Skeletal muscle satellite cell (primary cell): Measurements from ENCODE around the gene CLTA.
"Not testable (repeated sequence)": the region's sequence is repeated elsewhere in the genome, so short reads cannot be mapped to it uniquely, and the experiment has no call there.

Experiments used
- H3K27me3 ChIP-seq: 2 replicates; pipeline ENCODE4 v1.7.0; 2013; ENCODE audit warnings: low read length; ENCODE audit not compliant: control insufficient read depth, insufficient read depth
- H3K36me3 ChIP-seq: 2 replicates; pipeline ENCODE4 v1.7.0; 2013; ENCODE audit warnings: mild to moderate bottlenecking, control low read depth, low read length; ENCODE audit not compliant: insufficient read depth
- H3K4me1 ChIP-seq: 2 replicates; pipeline ENCODE4 v1.7.0; 2013; ENCODE audit warnings: low read length; ENCODE audit not compliant: control insufficient read depth, insufficient read depth
- H3K4me2 ChIP-seq: 2 replicates; pipeline ENCODE4 v1.7.0; 2013; ENCODE audit warnings: mild to moderate bottlenecking, low read length
- H3K4me3 ChIP-seq: 2 replicates; pipeline ENCODE4 v1.7.0; 2013; ENCODE audit warnings: low read length
- H3K9ac ChIP-seq: 2 replicates; pipeline ENCODE4 v1.7.0; 2013; ENCODE audit warnings: mild to moderate bottlenecking, low read depth, low read length, moderate library complexity
- H3K9me3 ChIP-seq: replicated peaks from 2 replicates; pipeline ENCODE4 v1.7.0; 2013; ENCODE audit warnings: mild to moderate bottlenecking, control low read depth, low read length

Gene CLTA

GRCh38 chr9:36217256-36217968, 26.7 kb downstream of the CLTA start:
- no peak overlapping the region for H3K4me3 ChIP-seq
- no peak overlapping the region for H3K9ac ChIP-seq
- peaks cover 88% of the 10 kb centered on the region for H3K36me3 ChIP-seq
- H3K4me1 ChIP-seq, result peaks cover 7% of the 10 kb centered on the region
- H3K27me3 ChIP-seq, result no peaks in the 10 kb centered on the region
- no peaks in the 10 kb centered on the region for H3K9me3 ChIP-seq
- H3K4me2 ChIP-seq, result no peak overlapping the region

DNA sequence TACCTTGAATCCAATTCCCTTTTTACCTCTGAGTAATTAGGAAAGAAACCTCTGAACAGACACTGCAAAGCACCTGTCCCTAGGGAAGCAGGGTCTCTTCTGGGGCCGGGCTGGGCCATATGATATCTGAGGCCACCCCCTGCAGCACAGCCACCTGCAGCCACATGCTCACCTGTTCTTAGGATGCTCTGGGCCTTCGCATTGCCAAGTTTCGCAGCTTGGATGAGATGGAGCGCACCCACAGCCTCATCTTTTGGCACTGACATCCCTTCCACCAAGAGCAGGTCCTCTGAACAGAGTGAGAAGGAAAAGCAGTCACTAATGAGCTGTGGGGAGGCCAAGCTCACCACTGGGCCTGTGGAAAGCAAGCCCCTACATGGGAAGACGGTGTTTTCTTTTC, 27.3 kb downstream of the CLTA start:
- Histone ChIP-seq H3K4me3 (no peak overlapping the region), H3K36me3 (peaks cover 88% of the 10 kb centered on the region), H3K4me2 (no peak overlapping the region), H3K27me3 (no peaks in the 10 kb centered on the region), H3K9ac (no peak overlapping the region), H3K4me1 (peaks cover 7% of the 10 kb centered on the region), H3K9me3 (no peaks in the 10 kb centered on the region)

GRCh38 chr9:36218411-36218901, 27.7 kb downstream of the CLTA start:
- Histone ChIP-seq H3K4me3 (no peak overlapping the region), H3K36me3 (peaks cover 88% of the 10 kb centered on the region), H3K9ac (no peak overlapping the region), H3K9me3 (no peaks in the 10 kb centered on the region), H3K27me3 (no peaks in the 10 kb centered on the region), H3K4me2 (no peak overlapping the region), H3K4me1 (peaks cover 7% of the 10 kb centered on the region)

DNA sequence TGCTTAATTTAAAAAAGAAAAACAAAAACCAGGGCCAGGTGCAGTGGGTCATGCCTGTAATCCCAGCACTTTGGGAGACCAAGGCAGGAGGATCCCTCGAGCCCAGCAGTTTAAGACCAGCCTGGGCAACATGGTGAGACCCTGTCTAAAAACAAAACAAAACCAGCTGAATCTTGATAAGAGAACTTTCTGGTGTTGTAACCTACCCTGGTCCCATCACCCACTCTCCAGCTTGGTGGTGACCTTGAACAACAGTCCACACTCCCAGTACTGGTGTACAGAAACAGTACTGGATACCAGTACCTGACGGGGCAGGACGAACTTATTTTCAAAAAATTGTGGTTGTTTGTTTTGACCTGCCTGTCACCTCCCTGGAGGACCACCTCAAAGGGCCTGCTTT, 30.9 kb downstream of the CLTA start:
- peaks cover 77% of the 10 kb centered on the region for H3K36me3 ChIP-seq
- no peaks in the 10 kb centered on the region for H3K27me3 ChIP-seq
- H3K4me2 ChIP-seq, result no peak overlapping the region
- H3K4me3 ChIP-seq, result no peak overlapping the region
- H3K4me1 ChIP-seq, result peaks cover 3% of the 10 kb centered on the region
- no peaks in the 10 kb centered on the region for H3K9me3 ChIP-seq
- H3K9ac ChIP-seq, result no peak overlapping the region

DNA sequence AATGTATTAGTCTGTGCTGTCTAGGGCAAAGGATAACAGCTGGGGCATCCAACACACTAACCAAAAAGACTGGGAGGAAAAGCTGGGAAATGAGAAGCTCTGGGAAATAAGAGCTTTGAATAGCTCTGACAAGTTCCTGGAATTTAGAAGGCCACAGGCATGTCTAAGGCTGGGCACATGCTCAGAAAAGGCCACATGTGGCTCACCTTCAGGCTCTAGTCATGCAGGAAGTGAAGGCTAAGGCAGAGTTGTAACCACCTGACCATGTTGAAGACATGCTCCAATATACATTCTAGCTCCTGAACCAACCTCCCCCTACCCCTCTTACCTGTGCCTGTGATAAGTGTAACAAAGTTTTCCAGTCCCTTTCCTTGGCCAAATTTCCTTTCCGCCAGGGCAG, 31.7 kb downstream of the CLTA start:
- Histone ChIP-seq H3K36me3 (peaks cover 79% of the 10 kb centered on the region), H3K9ac (no peak overlapping the region), H3K9me3 (no peaks in the 10 kb centered on the region), H3K4me2 (no peak overlapping the region), H3K4me3 (no peak overlapping the region), H3K27me3 (no peaks in the 10 kb centered on the region), H3K4me1 (peaks cover 3% of the 10 kb centered on the region)

GRCh38 chr9:36237230-36237629, 46.5 kb downstream of the CLTA start:
- H3K4me3 ChIP-seq, result no peak overlapping the region
- H3K36me3 ChIP-seq, result peaks cover 32% of the 10 kb centered on the region
- no peaks in the 10 kb centered on the region for H3K27me3 ChIP-seq
- H3K4me1 ChIP-seq, result no peaks in the 10 kb centered on the region
- H3K9me3 ChIP-seq, result no peaks in the 10 kb centered on the region
- H3K9ac ChIP-seq, result no peak overlapping the region
- H3K4me2 ChIP-seq, result no peak overlapping the region

GRCh38 chr9:36239205-36239604, 48.5 kb downstream of the CLTA start:
- H3K9me3 ChIP-seq, H3K4me2 ChIP-seq, H3K4me3 ChIP-seq, H3K4me1 ChIP-seq, H3K9ac ChIP-seq, H3K27me3 ChIP-seq: not testable (repeated sequence)
- peaks cover 28% of the 10 kb centered on the region for H3K36me3 ChIP-seq

DNA sequence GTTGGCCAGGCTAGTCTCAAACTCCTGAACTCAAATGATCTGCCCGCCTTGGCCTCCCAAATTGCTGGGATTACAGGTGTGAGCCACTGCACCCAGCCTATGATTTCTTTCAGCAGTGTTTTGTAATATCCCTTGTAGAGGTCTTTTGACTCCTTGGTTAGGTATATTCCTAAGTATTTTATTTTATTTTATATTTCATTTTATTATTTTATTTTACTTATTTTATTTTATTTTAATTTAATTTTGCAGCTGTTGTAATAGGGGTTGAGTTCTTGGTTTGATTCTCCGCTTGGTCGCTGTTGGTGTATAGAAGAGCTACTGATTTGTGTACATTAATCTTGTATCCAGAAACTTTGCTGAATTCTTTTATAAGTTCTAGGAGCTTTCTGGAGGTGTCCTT, 49.0 kb downstream of the CLTA start:
- H3K27me3 ChIP-seq, H3K4me3 ChIP-seq, H3K9me3 ChIP-seq, H3K9ac ChIP-seq, H3K4me1 ChIP-seq, H3K4me2 ChIP-seq: not testable (repeated sequence)
- peaks cover 23% of the 10 kb centered on the region for H3K36me3 ChIP-seq

- Histone ChIP-seq H3K4me2 (no peak overlapping the region), H3K9me3 (no peaks in the 10 kb centered on the region), H3K36me3 (peaks cover 27% of the 10 kb centered on the region)
These were observed 55.2 kb downstream of the CLTA start for GRCh38 chr9:36245906-36246305.

GRCh38 chr9:36247356-36247755, 56.6 kb downstream of the CLTA start:
- Histone ChIP-seq H3K36me3 (peaks cover 27% of the 10 kb centered on the region), H3K27me3 (no peaks in the 10 kb centered on the region), H3K9ac (no peak overlapping the region), H3K4me2 (no peak overlapping the region), H3K9me3 (no peaks in the 10 kb centered on the region), H3K4me1 (no peaks in the 10 kb centered on the region), H3K4me3 (no peak overlapping the region)

More at GRCh38 chr9:36245906-36246305, 55.2 kb downstream of the CLTA start:
- Histone ChIP-seq H3K9ac (no peak overlapping the region), H3K4me3 (no peak overlapping the region), H3K4me1 (no peaks in the 10 kb centered on the region), H3K27me3 (no peaks in the 10 kb centered on the region)

DNA sequence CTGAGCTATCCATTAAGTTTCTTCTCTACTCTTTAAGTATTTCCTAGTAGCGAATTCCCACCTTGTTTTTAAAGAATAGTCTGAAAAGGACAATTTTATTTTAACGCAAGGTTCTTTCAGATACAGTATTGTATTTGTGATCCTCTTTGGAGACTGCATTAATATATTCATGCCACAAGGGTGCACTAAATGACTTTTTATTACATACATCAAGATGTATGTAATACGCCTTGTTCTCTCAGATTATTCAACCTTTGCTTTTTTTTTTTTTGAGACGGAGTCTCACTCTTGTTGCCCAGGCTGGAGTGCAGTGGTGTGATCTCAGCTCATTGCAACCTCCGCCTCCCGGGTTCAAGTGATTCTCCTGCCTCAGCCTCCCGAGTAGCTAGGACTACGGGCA, 57.3 kb downstream of the CLTA start:
- H3K9me3 ChIP-seq, H3K27me3 ChIP-seq, H3K9ac ChIP-seq, H3K4me2 ChIP-seq, H3K4me1 ChIP-seq, H3K4me3 ChIP-seq: not testable (repeated sequence)
- H3K36me3 ChIP-seq, result peaks cover 24% of the 10 kb centered on the region

DNA sequence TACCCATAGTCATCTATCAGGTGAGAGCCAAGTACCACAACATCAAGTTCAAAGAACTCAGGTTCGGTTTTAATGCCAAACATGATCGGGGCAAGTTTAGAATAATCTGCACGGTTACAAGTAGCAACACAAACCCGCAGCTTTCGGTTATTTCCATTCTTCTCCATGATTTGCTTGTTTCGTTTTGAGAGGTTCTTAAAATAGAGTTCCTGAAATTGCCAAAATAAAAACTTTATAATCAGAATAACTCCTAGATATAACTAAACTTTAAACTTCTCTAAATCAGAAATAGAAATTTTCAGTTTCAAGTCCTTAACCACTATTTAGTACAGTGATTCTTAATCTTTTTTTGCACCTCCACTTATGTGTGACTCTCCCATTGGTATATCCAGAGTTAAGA, 58.5 kb downstream of the CLTA start:
- no peak overlapping the region for H3K4me3 ChIP-seq
- H3K4me2 ChIP-seq, result no peak overlapping the region
- no peak overlapping the region for H3K9ac ChIP-seq
- no peaks in the 10 kb centered on the region for H3K27me3 ChIP-seq
- H3K36me3 ChIP-seq, result peaks cover 15% of the 10 kb centered on the region
- no peaks in the 10 kb centered on the region for H3K4me1 ChIP-seq
- H3K9me3 ChIP-seq, result no peaks in the 10 kb centered on the region
